GM18526 (cell line): ENCODE measurements around the gene POLRMT.

ENCODE experiments used
- POLR2A ChIP-seq: IDR thresholded peaks from 3 replicates; pipeline ENCODE4 v1.6.1; 2011; ENCODE audit not compliant: insufficient read length; ENCODE audit errors: extremely low read depth

POLRMT gene

DNA sequence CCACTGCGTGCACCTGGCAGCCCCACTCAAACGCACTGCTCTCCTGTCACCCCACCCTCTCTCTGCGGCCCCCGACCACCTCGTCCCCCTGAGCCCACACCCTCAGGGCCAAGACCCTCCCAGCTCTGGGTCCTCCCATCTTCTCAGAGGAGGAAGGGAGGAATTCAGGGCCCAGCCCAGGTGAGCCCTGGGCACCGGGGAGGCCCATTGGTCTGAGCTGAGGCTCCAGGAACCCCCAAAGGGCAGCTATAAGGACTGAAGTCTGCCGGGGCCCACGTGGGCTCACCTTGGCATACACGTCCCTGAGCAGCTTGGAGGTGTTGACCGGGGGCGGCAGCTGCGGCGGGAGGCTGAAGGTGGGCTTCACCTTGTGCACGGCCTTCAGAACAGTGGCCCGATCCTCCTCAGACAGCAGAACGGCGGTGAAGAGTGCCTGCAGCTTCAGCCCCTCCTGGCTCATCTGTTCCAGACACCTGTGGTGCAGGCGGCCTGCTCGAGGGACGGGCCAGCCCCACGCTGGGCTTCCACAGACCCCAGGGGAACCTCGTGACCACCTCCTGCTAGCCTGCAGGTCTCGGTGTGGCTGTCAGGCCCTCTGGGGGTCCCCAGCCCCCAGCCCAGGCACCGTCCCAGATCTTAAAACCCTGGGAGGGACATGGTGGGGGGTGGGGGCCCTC lies 8.8 kb downstream of the POLRMT start:
- no peak for TF ChIP-seq POLR2A

DNA sequence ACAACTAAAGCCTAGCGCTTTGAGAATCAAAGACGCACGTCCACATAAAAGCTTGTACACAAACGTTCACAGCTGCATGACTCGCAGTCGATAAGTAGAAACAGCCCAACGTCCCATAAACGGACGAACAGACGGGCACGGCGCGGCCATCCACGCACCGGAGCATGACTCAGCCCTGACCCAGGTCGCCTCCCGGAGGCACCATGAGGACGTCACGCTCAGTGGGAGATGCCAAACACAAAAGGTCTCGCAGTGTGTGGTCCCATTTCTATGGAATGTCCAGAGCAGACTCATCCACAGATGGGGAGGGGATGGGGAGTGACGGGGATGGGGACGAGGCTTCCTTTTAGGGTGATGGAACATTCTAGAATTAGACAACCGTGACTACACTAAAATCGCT lies 9.4 kb downstream of the POLRMT start:
- TF ChIP-seq POLR2A, result no peak

- TF ChIP-seq POLR2A, result no peak
These were observed 10.0 kb downstream of the POLRMT start for GRCh38 chr19:623175-623916.

DNA sequence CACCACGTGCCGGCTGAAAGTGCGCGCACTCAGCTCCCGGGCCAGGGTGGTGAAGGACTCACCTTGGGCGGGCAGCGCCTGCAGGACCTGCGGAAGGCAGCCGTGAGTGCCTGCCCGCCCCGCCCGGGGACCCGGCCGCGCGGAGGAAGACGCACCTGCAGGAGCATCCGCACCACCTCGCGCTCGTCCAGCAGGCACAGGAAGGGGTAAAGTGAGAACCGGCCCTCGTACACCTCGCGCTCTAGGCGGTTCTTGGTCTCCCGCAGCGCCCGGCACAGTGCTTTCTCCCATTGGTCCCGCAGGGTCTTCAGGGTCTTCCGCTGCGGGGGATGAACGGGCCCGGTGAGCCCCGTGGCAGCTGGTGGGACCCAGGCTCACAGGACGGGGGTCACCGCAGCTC lies 10.7 kb downstream of the POLRMT start:
- no peak for TF ChIP-seq POLR2A

- no peak for TF ChIP-seq POLR2A
These were observed 11.5 kb downstream of the POLRMT start for GRCh38 chr19:621819-622218.

DNA sequence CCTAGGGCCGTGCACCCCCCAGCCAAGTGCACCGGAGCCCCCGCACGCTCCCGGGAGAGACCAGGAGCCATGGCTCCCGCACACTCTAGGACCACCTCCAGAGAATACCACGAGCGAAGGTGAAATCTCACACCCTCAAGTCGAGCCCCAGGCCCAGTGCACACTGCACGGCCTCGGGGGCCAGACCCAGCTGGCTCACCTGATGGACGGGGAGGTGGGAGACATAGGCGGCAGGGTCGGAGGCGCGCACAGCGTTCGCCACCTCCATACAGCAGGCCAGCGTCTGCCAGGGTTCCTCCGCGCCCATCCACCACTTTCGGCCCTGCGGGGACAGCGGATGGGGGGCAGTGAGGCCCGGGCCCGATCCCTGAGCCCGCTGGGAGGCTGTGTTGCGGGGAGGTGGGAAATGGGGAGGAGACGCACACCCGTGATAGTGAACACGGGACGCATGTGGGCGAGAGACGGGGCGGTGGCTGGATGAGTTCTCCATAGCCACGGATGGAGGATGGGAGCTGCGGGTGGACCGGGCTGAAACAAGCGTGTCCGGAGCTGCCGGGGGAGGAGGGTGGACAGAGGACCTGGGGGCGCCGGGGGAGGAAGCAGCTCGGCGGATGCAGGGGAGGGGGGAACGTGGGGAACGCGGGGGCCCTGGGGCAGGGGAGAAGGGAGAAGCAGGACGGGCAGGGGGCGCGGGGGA lies 13.0 kb downstream of the POLRMT start:
- no peak for TF ChIP-seq POLR2A

- no peak for TF ChIP-seq POLR2A
These were observed 13.9 kb downstream of the POLRMT start for GRCh38 chr19:619286-620002.

DNA sequence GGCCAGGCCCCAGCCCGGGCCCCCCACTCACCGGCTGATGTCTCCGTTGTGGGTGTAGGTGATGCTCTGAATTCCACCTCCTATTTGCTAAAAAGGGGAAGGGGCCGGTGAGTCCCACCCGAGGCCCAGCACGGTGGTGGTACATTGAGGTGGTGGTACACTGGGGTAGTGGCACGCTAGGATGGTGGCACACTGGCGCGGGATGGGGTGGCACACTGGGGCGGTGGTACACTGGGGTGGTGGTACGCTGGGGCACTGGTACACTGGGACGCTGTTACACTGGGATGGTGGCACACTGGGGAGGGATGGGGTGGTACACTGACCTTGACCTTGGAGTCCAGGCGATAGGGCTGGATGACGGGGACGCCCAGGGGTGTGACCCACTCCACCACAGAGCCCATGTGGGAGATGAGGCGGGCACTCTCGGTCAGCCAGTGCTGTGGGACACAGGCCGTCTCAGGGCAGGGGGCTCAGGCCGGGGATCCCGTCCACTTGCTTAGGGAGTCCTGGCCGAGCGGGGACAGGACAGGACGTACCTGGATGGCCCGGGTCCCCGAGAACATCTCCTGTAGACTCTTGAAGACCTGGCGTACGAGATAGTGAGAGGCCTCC lies 14.6 kb downstream of the POLRMT start:
- no peak for TF ChIP-seq POLR2A

- TF ChIP-seq POLR2A, result no peak
These were observed 15.1 kb downstream of the POLRMT start for GRCh38 chr19:618247-618619.

DNA sequence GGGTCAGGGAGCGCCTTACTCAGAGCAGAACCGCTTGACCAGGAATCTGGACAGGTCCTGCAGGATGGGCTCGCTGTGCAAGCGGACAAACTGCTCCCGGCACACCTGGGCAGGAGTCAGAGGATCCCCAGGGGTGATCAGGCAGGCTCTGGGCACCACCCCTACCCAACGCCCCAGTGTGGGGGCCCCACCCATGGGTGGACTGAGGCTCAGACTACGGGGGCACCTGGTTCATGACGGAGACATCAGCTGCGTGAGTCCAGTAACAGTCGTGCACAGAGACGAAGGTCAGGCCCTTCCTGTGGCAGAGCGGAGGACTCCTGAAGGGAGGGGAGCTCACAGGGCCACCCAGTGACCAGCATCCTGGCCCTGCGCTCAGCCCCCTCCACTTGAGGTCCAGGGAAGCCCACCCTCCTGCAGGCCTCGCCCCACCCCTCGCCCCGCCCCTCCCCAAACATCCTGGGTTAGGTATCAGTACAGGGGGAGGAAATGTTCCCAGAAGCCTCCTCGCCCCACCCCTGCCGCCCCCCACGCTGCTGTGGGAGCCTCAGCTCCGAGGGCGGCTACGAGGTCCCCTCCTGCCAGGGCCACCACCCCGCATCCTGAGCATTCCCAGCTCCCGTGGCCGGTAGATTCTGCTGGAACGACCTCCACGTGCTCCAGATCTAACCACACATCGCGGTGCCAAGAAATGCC lies 15.6 kb downstream of the POLRMT start:
- TF ChIP-seq POLR2A, result no peak

- no peak for TF ChIP-seq POLR2A
These were observed 16.4 kb downstream of the POLRMT start for GRCh38 chr19:616747-617526.

GRCh38 chr19:616062-616700 lies 17.2 kb downstream of the POLRMT start:
- TF ChIP-seq POLR2A, result no peak

DNA sequence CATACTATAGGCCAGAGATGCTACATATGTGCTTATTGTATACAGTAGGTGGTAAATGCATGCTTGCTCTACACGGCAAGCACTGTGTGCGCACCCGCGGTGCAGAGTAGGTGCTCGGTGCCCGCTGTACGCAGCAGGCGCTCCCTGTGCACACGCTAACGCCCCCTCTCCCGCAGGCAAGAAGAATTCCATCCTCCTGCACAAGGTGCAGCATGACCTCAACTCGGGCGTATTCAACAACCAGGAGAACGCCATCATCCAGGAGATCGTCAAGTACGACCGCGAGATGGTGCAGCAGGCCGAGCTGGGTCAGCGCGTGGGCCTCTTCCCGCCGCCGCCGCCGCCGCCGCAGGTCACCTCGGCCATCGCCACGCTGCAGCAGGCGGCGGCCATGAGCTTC lies 17.7 kb downstream of the POLRMT start:
- no peak for TF ChIP-seq POLR2A
